CD4-positive, alpha-beta memory T cell (primary cell): ENCODE measurements around the gene SIK3. TPM values are rescaled to one million over a fixed set of nuclear protein-coding genes. Genes with fewer than 3 reads are reported as not detected.

Experiments
- CTCF ChIA-PET: fragments of 350-600 bp; sonication (Branson Sonifier 250); formaldehyde crosslinking; loops from one replicate; lab custom pipeline; 2021; ENCODE audit warnings: inconsistent platforms; ENCODE audit not compliant: partially characterized antibody; lab: Charles Lee
- POLR2A ChIA-PET: fragments of 350-600 bp; sonication (Branson Sonifier 250); formaldehyde crosslinking; loops from one replicate; lab custom pipeline; 2021; ENCODE audit not compliant: partially characterized antibody; lab: Charles Lee
- DNase-seq, 5 donors: peaks; one replicate each; pipeline versions ENCODE4 v3.0.0 to v3.0.0-alpha.2; 2020 to 2022; ENCODE audit warnings: mixed read lengths in 1 of 5
- H3K27ac ChIP-seq: one replicate; pipeline ENCODE4 v1.7.0; 2013; ENCODE audit warnings: low read depth, low read length
- H3K27me3 ChIP-seq: 2 replicates; pipeline ENCODE4 v1.7.0; 2013; ENCODE audit warnings: mild to moderate bottlenecking, low read length, moderate library complexity; ENCODE audit not compliant: insufficient read depth
- H3K36me3 ChIP-seq: 2 replicates; pipeline ENCODE4 v1.7.0; 2013; ENCODE audit warnings: mild to moderate bottlenecking, low read length, moderate library complexity; ENCODE audit not compliant: insufficient read depth
- H3K4me1 ChIP-seq: 2 replicates; pipeline ENCODE4 v1.7.0; 2013; ENCODE audit warnings: mild to moderate bottlenecking, low read length, moderate library complexity; ENCODE audit not compliant: insufficient read depth
- H3K4me3 ChIP-seq, 2 donors: one replicate each; pipeline ENCODE4 v1.7.0; 2013; ENCODE audit warnings: low read length in 2 of 2, mild to moderate bottlenecking in 1 of 2
- H3K9me3 ChIP-seq, 2 donors: one replicate each; pipeline ENCODE4 v1.7.0; 2013; ENCODE audit warnings: low read length in 2 of 2, control low read depth in 1 of 2; ENCODE audit not compliant: control insufficient read depth in 1 of 2
- H3K27ac Mint-ChIP-seq, 7 donors: one replicate each; pipeline ENCODE4 v1.8.0; 2020 to 2021; ENCODE audit warnings: mixed read lengths in 7 of 7, mild to moderate bottlenecking in 6 of 7, inconsistent platforms in 3 of 7, moderate library complexity in 3 of 7
- H3K27me3 Mint-ChIP-seq, 2 donors: one replicate each; pipeline ENCODE4 v1.8.0; 2020 to 2021; ENCODE audit warnings: mixed read lengths in 2 of 2
- H3K36me3 Mint-ChIP-seq, 2 donors: one replicate each; pipeline ENCODE4 v1.8.0; 2020 to 2021; ENCODE audit warnings: mixed read lengths in 2 of 2, inconsistent platforms in 1 of 2, mild to moderate bottlenecking in 1 of 2
- H3K4me1 Mint-ChIP-seq, 4 donors: one replicate each; pipeline ENCODE4 v1.8.0; 2020 to 2021; ENCODE audit warnings: mixed read lengths in 4 of 4, mild to moderate bottlenecking in 1 of 4
- H3K4me3 Mint-ChIP-seq, 8 donors: one replicate each; pipeline ENCODE4 v1.8.0; 2020 to 2021; ENCODE audit warnings: mixed read lengths in 8 of 8, mild to moderate bottlenecking in 7 of 8, moderate library complexity in 6 of 8, inconsistent platforms in 3 of 8
- H3K9me3 Mint-ChIP-seq, 8 donors: one replicate each; pipeline ENCODE4 v1.8.0; 2020 to 2021; ENCODE audit warnings: mixed read lengths in 8 of 8, mild to moderate bottlenecking in 5 of 8, inconsistent platforms in 3 of 8, moderate library complexity in 1 of 8
- intact Hi-C: fragments of 100-400 bp; cut with micrococcal nuclease; formaldehyde crosslinking; loops from one replicate; pipeline ENCODE4 v1.15.1; 2023
- polyA plus RNA-seq, 2 donors: library from polyadenylated mRNA; unstranded; fragments of 300-500 nt; fragmentation: Illumina TruSeq; gene quantifications; one replicate each; pipeline ENCODE4 v1.2.3, GENCODE V29; 2021
- total RNA-seq, 2 experiments: library from RNA; stranded (reverse); gene quantifications; one replicate each; pipeline ENCODE4 v1.2.3, GENCODE V29; 2021

The SIK3 gene
- total and polyA plus RNA-seq, 4 experiments from 2014 or later = 9.7 to 97.5 (median 62.5) TPM

DNA sequence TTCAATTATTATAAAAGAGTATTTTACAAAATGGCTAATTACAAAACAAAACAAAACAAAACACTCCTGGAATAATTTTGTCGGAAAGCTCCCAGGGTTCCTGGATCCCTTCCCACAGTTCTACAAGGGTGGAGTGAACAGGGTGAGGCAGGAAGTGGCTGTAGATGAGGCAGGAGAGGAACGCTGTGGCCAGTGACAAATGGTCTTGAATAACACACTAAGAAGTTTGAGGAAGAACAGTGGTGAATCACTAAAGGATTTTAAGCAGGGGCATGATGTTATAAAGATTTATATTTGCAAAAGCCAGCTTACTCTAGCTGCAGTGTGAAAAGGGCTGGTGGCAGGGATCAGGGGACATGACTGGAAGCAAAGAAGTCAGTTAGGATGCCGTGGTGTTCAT, 227.0 kb downstream of the SIK3 start:
- ChIA-PET CTCF (interaction anchor here (0.7 to 1.0 kb wide), 2 partner anchors 80 to 234 kb away, joined by 3 to 4 read pairs; partner anchors contain the start of gene APOA5), POLR2A (interaction anchor here (1.1 kb wide), 1 partner anchor 17 kb away, joined by 6 read pairs; no protein-coding TSS in a partner anchor)
- H3K36me3 ChIP-seq = peaks cover 73% of the 10 kb centered on the region
- no peak for DNase-seq
- no peaks in the 10 kb centered on the region for H3K9me3 ChIP-seq
- Mint-ChIP-seq H3K4me3 (no peak overlapping the region), H3K27me3 (no peaks in the 10 kb centered on the region), H3K36me3 (peaks cover 86 to 93% of the 10 kb centered on the region in 2 donors), H3K27ac (peak overlapping the region in 4 of 7 donors; percentile 17 to 76 (median 54)), H3K4me1 (peaks cover 0 to 7% (median 6%) of the 10 kb centered on the region in 4 donors), H3K9me3 (peaks cover 0 to 2% (median 0%) of the 10 kb centered on the region in 8 donors)
- no peaks in the 10 kb centered on the region for H3K27me3 ChIP-seq
- H3K27ac ChIP-seq = no peak overlapping the region
- no peak overlapping the region for H3K4me3 ChIP-seq
- intact Hi-C loops = no loop called here
- H3K4me1 ChIP-seq = no peaks in the 10 kb centered on the region

DNA sequence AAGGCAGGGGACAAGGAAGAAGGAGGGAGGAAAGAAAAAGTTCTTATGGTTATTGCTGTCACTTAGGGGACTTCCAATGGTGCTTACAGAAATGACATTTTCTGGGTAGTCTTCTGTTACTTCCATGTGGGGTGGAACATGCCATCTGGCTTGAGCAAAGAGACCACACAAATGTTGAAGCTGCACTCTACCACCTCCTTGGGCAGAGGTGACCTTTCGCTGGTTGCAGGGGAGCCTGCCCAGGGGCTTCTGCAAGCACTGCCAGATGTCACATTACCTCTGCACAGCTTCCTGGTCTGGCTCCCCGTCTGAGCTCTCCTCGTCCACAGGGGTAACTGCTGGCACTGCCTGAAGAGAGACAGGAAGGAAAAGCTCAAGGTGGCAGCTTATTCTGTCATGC, 228.2 kb downstream of the SIK3 start:
- POLR2A ChIA-PET = interaction anchor here (1.1 kb wide), 1 partner anchor 16 kb away, joined by 6 read pairs; no protein-coding TSS in a partner anchor
- CTCF ChIA-PET = interaction anchor here (0.7 to 2.2 kb wide), 4 partner anchors 16 to 236 kb away, joined by 4 to 6 read pairs (median 5); no protein-coding TSS in a partner anchor
- intact Hi-C loops = no loop called here
- peaks cover 71% of the 10 kb centered on the region for H3K36me3 ChIP-seq
- no peaks in the 10 kb centered on the region for H3K27me3 ChIP-seq
- no peaks in the 10 kb centered on the region for H3K4me1 ChIP-seq
- Mint-ChIP-seq H3K27me3 (no peaks in the 10 kb centered on the region), H3K4me3 (no peak overlapping the region), H3K9me3 (peaks cover 0 to 2% (median 0%) of the 10 kb centered on the region in 8 donors), H3K4me1 (peaks cover 1 to 11% (median 7%) of the 10 kb centered on the region in 4 donors), H3K36me3 (peaks cover 88 to 93% of the 10 kb centered on the region in 2 donors), H3K27ac (peak overlapping the region in 4 of 7 donors; percentile 32 to 87 (median 54))
- no peaks in the 10 kb centered on the region for H3K9me3 ChIP-seq
- H3K4me3 ChIP-seq = no peak overlapping the region
- H3K27ac ChIP-seq = no peak overlapping the region
- no peak for DNase-seq

DNA sequence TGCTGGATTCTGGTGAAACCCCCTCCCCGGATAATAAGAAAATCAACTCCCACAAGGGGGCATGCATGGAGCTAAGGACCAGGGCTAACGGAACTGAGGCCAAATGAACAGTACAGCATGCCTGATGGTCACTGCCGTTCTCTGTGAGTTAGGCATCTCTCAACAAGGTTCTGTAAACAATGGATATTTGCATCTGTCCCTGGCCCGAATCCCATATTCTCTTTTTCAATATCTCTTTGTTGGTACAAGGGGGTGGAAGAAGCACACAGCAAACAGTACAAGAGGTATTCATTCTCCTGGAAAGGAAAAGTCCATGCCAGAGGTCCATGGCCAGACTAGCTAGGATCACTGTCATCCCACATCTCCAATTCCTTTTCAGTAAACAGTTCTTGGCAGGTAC, 228.6 kb downstream of the SIK3 start:
- Histone ChIP-seq H3K27ac (no peak overlapping the region), H3K4me3 (no peak overlapping the region), H3K9me3 (no peaks in the 10 kb centered on the region), H3K27me3 (no peaks in the 10 kb centered on the region), H3K4me1 (no peaks in the 10 kb centered on the region), H3K36me3 (peaks cover 70% of the 10 kb centered on the region)
- POLR2A ChIA-PET = no interaction called here
- Mint-ChIP-seq H3K9me3 (peaks cover 0 to 2% (median 0%) of the 10 kb centered on the region in 8 donors), H3K27me3 (no peaks in the 10 kb centered on the region), H3K27ac (peak overlapping the region in 3 of 7 donors; percentile 52 to 87 (median 57)), H3K36me3 (peaks cover 88 to 93% of the 10 kb centered on the region in 2 donors), H3K4me3 (no peak overlapping the region), H3K4me1 (peaks cover 1 to 11% (median 6%) of the 10 kb centered on the region in 4 donors)
- no peak for DNase-seq
- intact Hi-C loops = no loop called here
- CTCF ChIA-PET = interaction anchor here (1.0 to 2.2 kb wide), 3 partner anchors 15 to 237 kb away, joined by 4 to 6 read pairs (median 6); no protein-coding TSS in a partner anchor

DNA sequence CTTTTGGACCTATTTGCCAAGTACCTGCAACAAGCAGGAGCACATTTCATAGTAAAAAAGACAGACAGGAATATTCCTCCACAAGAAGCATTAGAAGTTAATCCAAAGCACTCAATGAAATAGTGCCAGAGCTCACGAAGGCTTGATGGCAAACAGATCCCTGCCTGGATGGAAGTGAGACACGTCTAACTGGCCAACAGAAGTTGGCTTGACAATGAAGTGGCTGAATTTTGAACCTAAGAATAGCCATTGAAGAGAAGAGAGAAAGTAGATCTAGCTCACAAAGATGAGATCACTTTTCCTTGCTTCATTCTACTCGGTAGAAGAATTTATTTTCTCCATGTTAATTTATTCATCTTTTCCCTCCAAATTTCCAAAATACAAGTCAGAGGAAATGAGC, 230.2 kb downstream of the SIK3 start:
- no peak for DNase-seq
- H3K4me1 ChIP-seq = no peaks in the 10 kb centered on the region
- H3K9me3 ChIP-seq = no peaks in the 10 kb centered on the region
- intact Hi-C loops = no loop called here
- peaks cover 1 to 11% (median 6%) of the 10 kb centered on the region in 4 donors for H3K4me1 Mint-ChIP-seq
- H3K36me3 Mint-ChIP-seq = peaks cover 86 to 91% of the 10 kb centered on the region in 2 donors
- no peak overlapping the region for H3K27ac Mint-ChIP-seq
- no peaks in the 10 kb centered on the region for H3K27me3 ChIP-seq
- peaks cover 0 to 2% (median 0%) of the 10 kb centered on the region in 8 donors for H3K9me3 Mint-ChIP-seq
- no peak overlapping the region for H3K4me3 Mint-ChIP-seq
- H3K36me3 ChIP-seq = peaks cover 71% of the 10 kb centered on the region
- H3K4me3 ChIP-seq = no peak overlapping the region
- CTCF ChIA-PET = interaction anchor here (0.7 to 2.6 kb wide), 4 partner anchors 11 to 238 kb away, joined by 3 to 13 read pairs (median 4); no protein-coding TSS in a partner anchor
- POLR2A ChIA-PET = interaction anchor here (0.5 kb wide), 1 partner anchor 62 kb away, joined by 5 read pairs; no protein-coding TSS in a partner anchor
- H3K27me3 Mint-ChIP-seq = no peaks in the 10 kb centered on the region
- H3K27ac ChIP-seq = no peak overlapping the region

DNA sequence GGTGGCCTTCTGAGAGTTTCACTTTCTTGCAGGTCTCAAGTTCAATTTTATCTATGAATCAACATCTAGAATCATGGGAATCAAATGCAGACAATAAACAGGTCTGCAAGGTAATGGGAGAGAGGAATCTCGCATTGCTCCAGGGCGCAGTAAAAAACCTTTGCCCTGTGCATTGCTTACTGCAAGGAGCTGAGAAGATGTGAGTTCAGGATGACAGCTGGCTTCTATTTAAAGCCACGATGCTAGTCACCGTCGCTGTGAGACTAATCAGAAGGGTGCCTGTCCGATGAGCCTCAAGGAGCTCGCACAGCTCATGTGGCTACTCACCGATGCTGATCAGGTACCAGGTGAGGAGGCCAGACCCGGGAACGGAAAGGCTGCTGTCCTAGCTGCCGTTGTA, 230.6 kb downstream of the SIK3 start:
- Histone ChIP-seq H3K4me1 (no peaks in the 10 kb centered on the region), H3K27ac (no peak overlapping the region), H3K4me3 (no peak overlapping the region), H3K36me3 (peaks cover 67% of the 10 kb centered on the region), H3K27me3 (no peaks in the 10 kb centered on the region), H3K9me3 (no peaks in the 10 kb centered on the region)
- Mint-ChIP-seq H3K36me3 (peaks cover 82 to 87% of the 10 kb centered on the region in 2 donors), H3K4me3 (no peak overlapping the region), H3K27me3 (no peaks in the 10 kb centered on the region), H3K27ac (peak overlapping the region in 3 of 7 donors; percentile 1 to 37 (median 5)), H3K9me3 (peaks cover 0 to 2% (median 0%) of the 10 kb centered on the region in 8 donors), H3K4me1 (peaks cover 1 to 11% (median 6%) of the 10 kb centered on the region in 4 donors)
- ChIA-PET POLR2A (interaction anchor here (0.5 kb wide), 1 partner anchor 62 kb away, joined by 5 read pairs; no protein-coding TSS in a partner anchor), CTCF (interaction anchor here (0.7 to 2.6 kb wide), 4 partner anchors 12 to 239 kb away, joined by 3 to 13 read pairs (median 4); no protein-coding TSS in a partner anchor)
- intact Hi-C loops = no loop called here
- no peak for DNase-seq

DNA sequence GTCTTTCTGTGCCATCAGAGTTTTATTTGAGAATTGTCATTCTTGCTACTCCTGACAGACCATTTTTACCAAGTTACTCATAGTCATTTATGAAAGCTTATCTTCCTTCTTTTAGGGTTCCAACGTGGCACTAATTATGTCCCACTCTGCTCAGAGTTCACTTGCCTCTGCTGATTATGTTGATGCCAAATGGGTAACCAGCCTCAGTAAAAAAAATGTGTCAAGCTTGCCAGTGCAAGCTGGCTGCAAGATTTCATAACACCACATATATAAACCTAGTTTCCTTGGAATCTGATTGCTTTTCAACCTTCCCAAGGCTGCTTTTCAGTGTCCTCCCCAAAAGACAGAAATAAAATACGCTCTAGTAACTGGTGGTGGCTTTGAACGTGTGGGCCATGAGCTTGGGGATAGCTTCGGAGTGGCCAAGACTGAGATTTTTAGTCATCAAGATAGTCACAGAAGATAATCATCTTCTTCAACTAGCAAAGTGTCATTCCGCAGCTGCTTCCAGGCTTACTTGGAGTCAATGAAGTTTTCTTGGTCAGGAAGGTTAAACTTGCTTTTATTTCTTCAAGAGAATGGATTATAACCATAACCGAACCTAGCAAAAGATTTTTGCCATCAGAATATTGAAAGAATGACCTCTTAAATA, 231.3 kb downstream of the SIK3 start:
- Mint-ChIP-seq H3K4me1 (peaks cover 1 to 11% (median 6%) of the 10 kb centered on the region in 4 donors), H3K9me3 (peaks cover 0 to 1% (median 0%) of the 10 kb centered on the region in 8 donors), H3K27ac (peak overlapping the region in 2 of 7 donors; percentile 4 to 5), H3K27me3 (no peaks in the 10 kb centered on the region), H3K36me3 (peaks cover 87% of the 10 kb centered on the region in 2 donors), H3K4me3 (no peak overlapping the region)
- Histone ChIP-seq H3K36me3 (peaks cover 61% of the 10 kb centered on the region), H3K9me3 (no peaks in the 10 kb centered on the region), H3K4me1 (no peaks in the 10 kb centered on the region), H3K27me3 (no peaks in the 10 kb centered on the region), H3K27ac (no peak overlapping the region), H3K4me3 (no peak overlapping the region)
- DNase-seq = no peak
- intact Hi-C loops = no loop called here
- CTCF ChIA-PET = interaction anchor here (2.6 kb wide), 1 partner anchor 31 kb away, joined by 13 read pairs; no protein-coding TSS in a partner anchor
- POLR2A ChIA-PET = interaction anchor here (0.7 kb wide), 1 partner anchor 13 kb away, joined by 3 read pairs; no protein-coding TSS in a partner anchor

DNA sequence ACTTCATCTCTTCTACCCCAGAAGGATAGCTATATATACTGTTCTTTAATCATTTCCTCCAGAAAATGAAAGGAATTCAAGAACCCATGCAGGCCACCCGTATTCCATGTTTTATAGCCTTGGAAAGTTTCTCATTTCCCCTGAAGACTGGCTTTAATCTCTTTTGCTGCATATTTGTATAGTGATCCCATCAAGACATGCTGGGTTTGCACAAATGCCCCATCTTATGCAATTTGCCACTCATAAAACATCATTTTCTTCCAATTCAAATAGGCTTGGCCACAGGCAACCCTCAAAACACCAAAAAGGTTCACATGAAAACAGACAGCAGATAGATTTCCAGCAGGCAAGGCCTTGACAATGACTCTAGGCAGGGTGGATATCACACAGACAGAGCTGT, 232.5 kb downstream of the SIK3 start:
- intact Hi-C loops = no loop called here
- Mint-ChIP-seq H3K4me1 (peaks cover 2 to 7% (median 4%) of the 10 kb centered on the region in 4 donors), H3K4me3 (no peak overlapping the region), H3K9me3 (no peaks in the 10 kb centered on the region), H3K36me3 (peaks cover 87 to 88% of the 10 kb centered on the region in 2 donors), H3K27me3 (no peaks in the 10 kb centered on the region), H3K27ac (peak overlapping the region in 3 of 7 donors; percentile 54 to 63 (median 58))
- Histone ChIP-seq H3K9me3 (no peaks in the 10 kb centered on the region), H3K27ac (no peak overlapping the region), H3K4me3 (no peak overlapping the region), H3K27me3 (no peaks in the 10 kb centered on the region), H3K36me3 (peaks cover 61% of the 10 kb centered on the region), H3K4me1 (no peaks in the 10 kb centered on the region)
- ChIA-PET CTCF (interaction anchor here (0.8 to 2.6 kb wide), 2 partner anchors 30 to 240 kb away, joined by 4 to 13 read pairs; no protein-coding TSS in a partner anchor), POLR2A (interaction anchor here (0.9 to 1.3 kb wide), 3 partner anchors 12 to 241 kb away, joined by 3 to 6 read pairs (median 3); no protein-coding TSS in a partner anchor)
- DNase-seq = no peak
